HepG2 (cell line): Measurements from ENCODE around the gene P3R3URF. TPM values are rescaled to one million over a fixed set of nuclear protein-coding genes. Genes with fewer than 3 reads are reported as not detected.

ENCODE experiments used
- ATAC-seq: fragments of 200-7000 bp; cut with Tn5 transposase; 3 replicates; pipeline ENCODE4 v1.9.1; 2020; ENCODE audit warnings: mild to moderate bottlenecking, moderate library complexity
- BruUV-seq: library from RNA; stranded (reverse); fragments of 400-500 nt; replicated peaks from 2 replicates; lab custom pipeline; 2021; lab: Mats Ljungman, UMichigan
- CTCF ChIA-PET: fragments of 300-600 bp; formaldehyde crosslinking; extraction: SDS; loops from one replicate; lab custom pipeline; 2021; ENCODE audit warnings: low total read pairs, inconsistent platforms, low intra/inter-chr PET ratio; lab: Yijun Ruan, JAX
- POLR2A ChIA-PET: fragments of 350-600 bp; sonication (Branson Sonifier 250); formaldehyde crosslinking; loops from one replicate; lab custom pipeline; 2020; ENCODE audit warnings: antibody characterized with exemption, inconsistent platforms; lab: Yijun Ruan, JAX
- DNase-seq: peaks from one replicate; pipeline ENCODE4 v3.0.0-alpha.2; 2015; ENCODE audit warnings: low spot score
- FAIRE-seq: peaks from 3 replicates; lab custom pipeline; 2011; peaks lifted over from hg19 to GRCh38; lab: Jason Lieb, UNC
- H2AFZ ChIP-seq: one replicate; pipeline ENCODE4 v1.6.1; 2011; ENCODE audit warnings: low read length, inconsistent platforms
- H3K27ac ChIP-seq: fragments of 300-600 bp; 3 replicates; pipeline ENCODE4 v1.8.0; 2011; ENCODE audit warnings: mixed run types, mild to moderate bottlenecking, mixed read lengths, low read length, inconsistent platforms; ENCODE audit not compliant: insufficient read depth; ENCODE audit errors: extremely low read length
- H3K27me3 ChIP-seq, 2 experiments: fragments of 200-600 bp in 1 of 2; 2 replicates in 1 of 2; 3 replicates in 1 of 2; pipeline versions ENCODE4 v1.6.0 to v1.8.0; 2011; ENCODE audit warnings: low read length in 2 of 2, mild to moderate bottlenecking in 2 of 2, moderate library complexity in 2 of 2, inconsistent platforms in 1 of 2; ENCODE audit not compliant: insufficient read depth in 2 of 2, control insufficient read depth in 1 of 2
- H3K36me3 ChIP-seq, 2 experiments: fragments of 200-600 bp in 1 of 2; replicated peaks in 1 of 2; 2 replicates in 1 of 2; 3 replicates in 1 of 2; pipeline versions ENCODE4 v1.5.1 to v1.8.0; 2011; ENCODE audit warnings: low read length in 2 of 2, inconsistent platforms in 1 of 2; ENCODE audit not compliant: insufficient read depth in 2 of 2, control insufficient read depth in 1 of 2
- H3K4me1 ChIP-seq: 2 replicates; pipeline ENCODE4 v1.5.1; 2012; ENCODE audit warnings: low read length, inconsistent platforms; ENCODE audit not compliant: insufficient read depth
- H3K4me2 ChIP-seq: 2 replicates; pipeline ENCODE4 v1.6.0; 2011; ENCODE audit warnings: low read depth, low read length, inconsistent platforms
- H3K4me3 ChIP-seq, 3 experiments: fragments of 200-600 bp in 1 of 3; sonication (generic), shearing (Covaris generic) in 1 of 3; replicated peaks in 1 of 3; 2 replicates each; pipeline ENCODE4 v1.5.1; 2011 to 2016; ENCODE audit warnings: low read length in 3 of 3, inconsistent platforms in 2 of 3, low read depth in 2 of 3, mild to moderate bottlenecking in 2 of 3, control low read depth in 1 of 3, mixed read lengths in 1 of 3; ENCODE audit not compliant: insufficient read depth in 1 of 3
- H3K79me2 ChIP-seq: one replicate; pipeline ENCODE4 v1.6.1; 2011; ENCODE audit warnings: low read length, inconsistent platforms; ENCODE audit not compliant: insufficient read depth
- H3K9ac ChIP-seq: 2 replicates; pipeline ENCODE4 v1.6.0; 2011; ENCODE audit warnings: mild to moderate bottlenecking, low read depth, low read length, inconsistent platforms; ENCODE audit not compliant: insufficient read depth
- H3K9me3 ChIP-seq: 2 replicates; pipeline ENCODE4 v1.5.1; 2012; ENCODE audit warnings: mild to moderate bottlenecking, low read length
- H4K20me1 ChIP-seq: 2 replicates; pipeline ENCODE4 v1.6.0; 2011; ENCODE audit warnings: inconsistent platforms, mild to moderate bottlenecking, low read length, moderate library complexity; ENCODE audit not compliant: insufficient read depth
- CEBPB ChIP-seq: IDR thresholded peaks from 2 replicates; pipeline ENCODE4 v1.6.1; 2011; ENCODE audit warnings: low read depth, low read length, improper control_type of control experiment, borderline replicate concordance
- HIC2 ChIP-seq: sonication (generic); formaldehyde crosslinking; IDR thresholded peaks from 2 replicates; pipeline ENCODE4 v1.9.0; 2022; ENCODE audit warnings: low read depth, missing genetic modification reagents
- MAFF ChIP-seq: IDR thresholded peaks from 2 replicates; pipeline ENCODE4 v1.6.1; 2011; ENCODE audit warnings: low read depth, low read length, improper control_type of control experiment
- MAFK ChIP-seq, 2 experiments: IDR thresholded peaks in 1 of 2; conservative IDR thresholded peaks in 1 of 2; 2 replicates each; pipeline ENCODE4 v1.6.1; 2011; ENCODE audit warnings: improper control_type of control experiment in 2 of 2, low read length in 2 of 2
- MED8 ChIP-seq: sonication (generic); formaldehyde crosslinking; IDR thresholded peaks from 2 replicates; pipeline ENCODE4 v1.8.1; 2023; ENCODE audit warnings: mild to moderate bottlenecking, missing genetic modification reagents; ENCODE audit not compliant: insufficient replicate concordance
- NFE2L1 ChIP-seq: sonication (generic); formaldehyde crosslinking; IDR thresholded peaks from 2 replicates; pipeline ENCODE4 v1.4.0; 2020; ENCODE audit warnings: missing genetic modification reagents, mild to moderate bottlenecking, borderline replicate concordance
- ZNF800 ChIP-seq: sonication (generic); formaldehyde crosslinking; IDR thresholded peaks from 2 replicates; pipeline ENCODE4 v1.4.0; 2020; ENCODE audit warnings: missing genetic modification reagents
- WGBS: methylation state at CpG from one replicate; pipeline ENCODE4 v1.1.6; 2017; ENCODE audit warnings: low lambda C conversion rate; 5-methylcytosine and 5-hydroxymethylcytosine counted together
- in situ Hi-C: cut with HindIII; loops from 2 replicates; pipeline ENCODE4 v1.10.0; 2017; ENCODE audit warnings: low pct_unique_long_range_greater_than_20kb; ENCODE audit not compliant: extremely low pct_ligation_motif_present
- intact Hi-C: fragments of 100-400 bp; cut with micrococcal nuclease; formaldehyde crosslinking; loops from one replicate; pipeline ENCODE4 v1.10.0; 2022; ENCODE audit not compliant: unreplicated experiment
- polyA plus RNA-seq, 8 experiments: library from polyadenylated mRNA; depleted of rRNA in 3 of 8; stranded (reverse) in 7 of 8; unstranded in 1 of 8; fragments of >200 nt; fragmentation: Illumina TruSeq in 4 of 8; extraction: Trizol in 4 of 8; gene quantifications; 2 replicates each; pipeline versions ENCODE4 v1.2.1 to v1.2.3, GENCODE V29; 2011 to 2016; ENCODE audit warnings: low read depth in 4 of 8, missing spikeins in 1 of 8, mixed read lengths in 1 of 8; ENCODE audit not compliant: insufficient read depth in 1 of 8
- total RNA-seq, 5 experiments: library from RNA; depleted of rRNA; stranded (reverse); fragments of >200 nt; fragmentation: Illumina TruSeq; extraction: Trizol; gene quantifications; 2 replicates each; pipeline ENCODE4 v1.2.3, GENCODE V29; 2016; ENCODE audit warnings: low read depth in 1 of 5

The P3R3URF gene
- total and polyA plus RNA-seq, 2 of the 13 experiments (the other 11 are each of a cell fraction or from before 2014, with no cell fraction given): not detected

- POLR2A ChIA-PET: interaction anchor here (1.3 kb wide), 1 partner anchor 13 kb away, joined by 3 read pairs; no protein-coding TSS in a partner anchor
- intact Hi-C loops: no loop called here
- CTCF ChIA-PET: no interaction called here
- H2AFZ ChIP-seq: no peak overlapping the region
- no peak overlapping the region for H3K9ac ChIP-seq
- WGBS: 56% methylated on average over 3 of the region's 3 CpGs
- H3K27me3 ChIP-seq: peaks cover 0 to 7% of the 10 kb centered on the region in 2 experiments; a peak in 2 of 5 replicates
- no peak overlapping the region for H3K4me2 ChIP-seq
- FAIRE-seq (no peak), DNase-seq (no peak), ATAC-seq (no peak)
- H3K4me1 ChIP-seq: peaks cover 17% of the 10 kb centered on the region
- H4K20me1 ChIP-seq: no peaks in the 10 kb centered on the region
- no peak overlapping the region for H3K27ac ChIP-seq
- H3K4me3 ChIP-seq: no peak overlapping the region
- in situ Hi-C loops: no loop called here
- H3K79me2 ChIP-seq: no peaks in the 10 kb centered on the region
- no peaks in the 10 kb centered on the region for H3K36me3 ChIP-seq
- TF ChIP-seq NFE2L1 (CRISPR knock-in tag) (no peak), MED8 (no peak), MAFF (peak; percentile 38; the same call in 1 of the 2 replicates), MAFK (conservative IDR thresholded peaks at IDR 0.05 in 1 of 2, IDR thresholded peaks at IDR 0.05 in 1 of 2; ENCODE audit: low read length in 2 of 2) (peak; percentile 60 to 69), ZNF800 (no peak)
- H3K9me3 ChIP-seq: no peaks in the 10 kb centered on the region
- no TSS peak for BruUV-seq
Measured at GRCh38 chr1:46169811-46170454, 6.4 kb downstream of the P3R3URF start.

- H2AFZ ChIP-seq: no peak overlapping the region
- H3K9me3 ChIP-seq: no peaks in the 10 kb centered on the region
- H3K36me3 ChIP-seq: no peaks in the 10 kb centered on the region
- ChIA-PET POLR2A (no interaction called here), CTCF (no interaction called here)
- no peak for TF ChIP-seq HIC2 (CRISPR knock-in tag)
- peak; percentile 42; the same call in 1 of the 2 replicates for TF ChIP-seq CEBPB
- no peaks in the 10 kb centered on the region for H3K79me2 ChIP-seq
- FAIRE-seq: no peak
- H3K4me1 ChIP-seq: peaks cover 2% of the 10 kb centered on the region
- H3K4me3 ChIP-seq: no peak overlapping the region
- H4K20me1 ChIP-seq: no peaks in the 10 kb centered on the region
- no TSS peak for BruUV-seq
- no peak overlapping the region for H3K9ac ChIP-seq
- 17% methylated on average over 1 of the region's 1 CpG for WGBS
- no peak for DNase-seq
- ATAC-seq: no peak
- no peak overlapping the region for H3K27ac ChIP-seq
- intact Hi-C loops (no loop called here), in situ Hi-C loops (no loop called here)
- H3K4me2 ChIP-seq: no peak overlapping the region
- H3K27me3 ChIP-seq: peaks cover 0 to 16% of the 10 kb centered on the region in 2 experiments; a peak in 3 of 5 replicates
Measured at GRCh38 chr1:46168477-46168876, 7.8 kb downstream of the P3R3URF start.
